ENCODE data around the gene RPUSD1. TPM values are rescaled to one million over a fixed set of nuclear protein-coding genes. Genes with fewer than 3 reads are reported as not detected.
A peak's percentile ranks its signal among the peaks of the same experiment; 100 is the strongest.

Gene RPUSD1
- total and polyA plus RNA-seq, 2 donors (not counting 1 experiment from before 2014, with no cell fraction given) = 8.2 to 16.2 TPM

DNA sequence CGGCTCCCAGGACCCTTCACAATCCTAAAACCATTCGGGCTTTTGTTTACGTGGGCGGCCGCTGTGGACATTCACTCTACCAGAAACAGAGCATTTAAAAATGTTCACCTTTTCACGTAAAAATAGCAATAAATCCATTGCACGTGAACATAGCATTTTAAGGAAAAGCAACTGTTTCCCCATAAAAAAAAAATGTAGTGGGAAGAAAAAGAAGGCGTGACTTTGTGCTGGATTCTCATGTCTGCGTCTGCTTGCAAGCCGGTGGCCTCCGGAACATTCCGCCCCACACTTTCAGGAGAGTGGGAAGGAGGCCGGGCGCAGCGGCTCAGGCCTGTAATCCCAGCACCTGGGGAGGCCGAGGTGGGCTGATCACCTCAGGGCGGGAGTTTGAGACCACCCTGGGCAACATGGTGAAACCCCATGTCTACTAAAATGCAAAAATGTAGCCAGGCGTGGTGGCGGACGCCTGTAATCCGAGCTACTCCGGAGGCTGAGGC lies 25.8 kb upstream of the RPUSD1 start:
- no peak overlapping the region for H3K4me2 ChIP-seq (ENCODE audit: extremely low read depth, insufficient read depth, low read length)
- no peaks in the 10 kb centered on the region for H3K4me1 ChIP-seq (ENCODE audit: control insufficient read depth, extremely low read depth, insufficient read depth, low read length)
- H3K9me3 ChIP-seq (ENCODE audit: control insufficient read depth, insufficient read depth, low read depth, low read length) = peaks cover 3% of the 10 kb centered on the region
- H3K4me3 ChIP-seq (replicated peaks in 1 of 4; ENCODE audit: control extremely low read depth in 1 of 4, insufficient read depth in 1 of 4, low read depth in 3 of 4, low read length in 4 of 4) = peak overlapping the region in 1 of 4 experiments; percentile 38
- H3K36me3 ChIP-seq (ENCODE audit: control insufficient read depth, insufficient read depth, low read length) = no peaks in the 10 kb centered on the region
- no peak overlapping the region for H3K27ac ChIP-seq (ENCODE audit: insufficient read depth, low read length)
- no peak for TF ChIP-seq EZH2 (IDR thresholded peaks at IDR 0.05; ENCODE audit: low read length, missing control alignments)
- TF ChIP-seq, protein P1, sequence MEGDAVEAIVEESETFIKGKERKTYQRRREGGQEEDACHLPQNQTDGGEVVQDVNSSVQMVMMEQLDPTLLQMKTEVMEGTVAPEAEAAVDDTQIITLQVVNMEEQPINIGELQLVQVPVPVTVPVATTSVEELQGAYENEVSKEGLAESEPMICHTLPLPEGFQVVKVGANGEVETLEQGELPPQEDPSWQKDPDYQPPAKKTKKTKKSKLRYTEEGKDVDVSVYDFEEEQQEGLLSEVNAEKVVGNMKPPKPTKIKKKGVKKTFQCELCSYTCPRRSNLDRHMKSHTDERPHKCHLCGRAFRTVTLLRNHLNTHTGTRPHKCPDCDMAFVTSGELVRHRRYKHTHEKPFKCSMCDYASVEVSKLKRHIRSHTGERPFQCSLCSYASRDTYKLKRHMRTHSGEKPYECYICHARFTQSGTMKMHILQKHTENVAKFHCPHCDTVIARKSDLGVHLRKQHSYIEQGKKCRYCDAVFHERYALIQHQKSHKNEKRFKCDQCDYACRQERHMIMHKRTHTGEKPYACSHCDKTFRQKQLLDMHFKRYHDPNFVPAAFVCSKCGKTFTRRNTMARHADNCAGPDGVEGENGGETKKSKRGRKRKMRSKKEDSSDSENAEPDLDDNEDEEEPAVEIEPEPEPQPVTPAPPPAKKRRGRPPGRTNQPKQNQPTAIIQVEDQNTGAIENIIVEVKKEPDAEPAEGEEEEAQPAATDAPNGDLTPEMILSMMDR (conservative IDR thresholded peaks at IDR 0.05 in 1 of 2, IDR thresholded peaks at IDR 0.05 in 1 of 2; ENCODE audit: low read depth in 1 of 2, low read length in 2 of 2) = no peak
- no peaks in the 10 kb centered on the region for H3K79me2 ChIP-seq (ENCODE audit: control insufficient read depth, insufficient read depth, low read length)
- no peaks in the 10 kb centered on the region for H4K20me1 ChIP-seq (ENCODE audit: control insufficient read depth, extremely low read depth, insufficient read depth, low read length)
- H3K27me3 ChIP-seq (ENCODE audit: control insufficient read depth, insufficient read depth, low read length) = no peaks in the 10 kb centered on the region
- no peak overlapping the region for H3K9ac ChIP-seq (ENCODE audit: insufficient read depth, low read length)
- no peak for DNase-seq (ENCODE audit: low read depth in 2 of 2)
- no peak overlapping the region for H2AFZ ChIP-seq (ENCODE audit: low read length)

DNA sequence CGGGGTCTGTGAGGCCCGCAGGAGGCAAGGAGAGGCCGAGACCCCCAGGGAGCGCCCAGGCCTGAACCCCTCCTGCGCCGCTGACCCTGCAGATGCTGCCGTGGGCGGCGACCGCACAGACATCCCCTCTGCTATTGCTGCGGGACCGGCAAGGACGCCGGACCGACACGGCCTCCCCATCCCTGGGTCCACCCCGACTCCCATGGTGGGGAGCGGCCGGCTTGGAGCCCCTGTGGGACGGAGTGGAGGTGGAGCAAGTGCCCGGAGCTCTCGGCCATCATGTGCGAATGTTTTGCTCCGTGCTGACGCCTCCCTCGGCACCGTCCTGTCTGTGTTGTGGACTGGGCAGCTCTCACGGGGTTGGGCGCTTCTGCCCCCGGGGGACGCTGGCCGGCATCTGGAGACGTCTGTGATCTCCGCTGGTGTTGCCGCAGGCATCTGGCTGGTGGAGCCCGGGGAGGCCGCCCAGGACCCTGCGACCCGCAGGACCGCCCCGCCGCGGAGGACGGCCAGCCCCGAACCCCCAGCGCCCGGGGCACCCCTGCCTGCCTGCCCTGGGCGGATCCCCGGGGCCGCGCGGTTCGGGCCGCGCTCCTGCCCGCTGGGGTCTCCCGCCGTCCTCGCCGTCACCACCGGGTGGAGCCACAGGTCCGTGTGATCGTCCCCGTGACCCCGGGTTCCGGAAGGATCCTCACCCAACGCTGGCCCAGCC lies 25.2 kb upstream of the RPUSD1 start:
- H3K27me3 ChIP-seq (ENCODE audit: control insufficient read depth, insufficient read depth, low read length) = no peaks in the 10 kb centered on the region
- no peak overlapping the region for H3K9ac ChIP-seq (ENCODE audit: insufficient read depth, low read length)
- peak overlapping the region in 1 of 4 experiments; percentile 38 for H3K4me3 ChIP-seq (replicated peaks in 1 of 4; ENCODE audit: control extremely low read depth in 1 of 4, insufficient read depth in 1 of 4, low read depth in 3 of 4, low read length in 4 of 4)
- peak overlapping the region; percentile 25 for H3K4me2 ChIP-seq (ENCODE audit: extremely low read depth, insufficient read depth, low read length)
- no peak overlapping the region for H3K27ac ChIP-seq (ENCODE audit: insufficient read depth, low read length)
- no peak overlapping the region for H2AFZ ChIP-seq (ENCODE audit: low read length)
- H3K79me2 ChIP-seq (ENCODE audit: control insufficient read depth, insufficient read depth, low read length) = no peaks in the 10 kb centered on the region
- no peaks in the 10 kb centered on the region for H3K9me3 ChIP-seq (ENCODE audit: control insufficient read depth, insufficient read depth, low read depth, low read length)
- H3K36me3 ChIP-seq (ENCODE audit: control insufficient read depth, insufficient read depth, low read length) = no peaks in the 10 kb centered on the region
- TF ChIP-seq EZH2 (IDR thresholded peaks at IDR 0.05; ENCODE audit: low read length, missing control alignments) = no peak
- TF ChIP-seq, protein P1 (conservative IDR thresholded peaks at IDR 0.05 in 1 of 2, IDR thresholded peaks at IDR 0.05 in 1 of 2; ENCODE audit: low read depth in 1 of 2, low read length in 2 of 2) = peak; percentile 46 to 54
- H4K20me1 ChIP-seq (ENCODE audit: control insufficient read depth, extremely low read depth, insufficient read depth, low read length) = no peaks in the 10 kb centered on the region
- peak in 1 of 2 donors; percentile 20 for DNase-seq (ENCODE audit: low read depth in 2 of 2)
- H3K4me1 ChIP-seq (ENCODE audit: control insufficient read depth, extremely low read depth, insufficient read depth, low read length) = no peaks in the 10 kb centered on the region

DNA sequence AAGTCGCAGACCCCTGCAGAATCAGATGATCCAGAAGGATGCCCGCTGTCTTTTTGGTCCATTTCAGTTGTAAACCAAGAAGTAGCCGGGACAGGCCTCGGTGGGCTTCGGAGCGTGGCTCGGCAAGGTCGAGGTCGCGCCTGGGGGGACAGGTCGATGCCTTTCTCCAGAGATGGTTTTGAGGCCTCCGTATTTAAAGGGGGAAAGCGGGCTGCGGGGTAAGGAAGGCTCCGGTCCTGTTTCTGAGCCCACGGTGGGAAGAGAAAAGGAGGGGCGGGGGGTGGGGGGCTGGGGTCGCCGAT lies 19.9 kb upstream of the RPUSD1 start:
- Histone ChIP-seq H3K9ac (ENCODE audit: insufficient read depth, low read length) (no peak overlapping the region), H3K27ac (ENCODE audit: insufficient read depth, low read length) (no peak overlapping the region), H3K27me3 (ENCODE audit: control insufficient read depth, insufficient read depth, low read length) (peaks cover 2% of the 10 kb centered on the region), H4K20me1 (ENCODE audit: control insufficient read depth, extremely low read depth, insufficient read depth, low read length) (no peaks in the 10 kb centered on the region), H3K4me3 (replicated peaks in 1 of 4; ENCODE audit: control extremely low read depth in 1 of 4, insufficient read depth in 1 of 4, low read depth in 3 of 4, low read length in 4 of 4) (peak overlapping the region; percentile 63 to 81 (median 70)), H3K36me3 (ENCODE audit: control insufficient read depth, insufficient read depth, low read length) (no peaks in the 10 kb centered on the region), H3K79me2 (ENCODE audit: control insufficient read depth, insufficient read depth, low read length) (no peaks in the 10 kb centered on the region), H3K4me2 (ENCODE audit: extremely low read depth, insufficient read depth, low read length) (peak overlapping the region; percentile 66), H3K4me1 (ENCODE audit: control insufficient read depth, extremely low read depth, insufficient read depth, low read length) (no peaks in the 10 kb centered on the region), H2AFZ (ENCODE audit: low read length) (peak overlapping the region; percentile 86), H3K9me3 (ENCODE audit: control insufficient read depth, insufficient read depth, low read depth, low read length) (no peaks in the 10 kb centered on the region)
- DNase-seq (ENCODE audit: low read depth in 2 of 2) = no peak
- TF ChIP-seq, protein P1 (conservative IDR thresholded peaks at IDR 0.05 in 1 of 2, IDR thresholded peaks at IDR 0.05 in 1 of 2; ENCODE audit: low read depth in 1 of 2, low read length in 2 of 2) = no peak
- TF ChIP-seq EZH2 (IDR thresholded peaks at IDR 0.05; ENCODE audit: low read length, missing control alignments) = no peak

All from fibroblast of lung (primary cell).